Thoracic aorta (tissue), 2 donors: Measurements from ENCODE around the gene MS4A18. TPM values are rescaled to one million over a fixed set of nuclear protein-coding genes. Genes with fewer than 3 reads are reported as not detected.
"Not testable (repeated sequence)": the region's sequence is repeated elsewhere in the genome, so short reads cannot be mapped to it uniquely, and the experiment has no call there.

ENCODE experiments used
- ATAC-seq: fragments of 150-250 bp; one replicate; pipeline ENCODE4 v1.8.0; 2017; ENCODE audit warnings: low read depth; ENCODE audit not compliant: insufficient number of reproducible peaks, low FRiP score
- DNase-seq: peaks from one replicate; pipeline ENCODE4 v3.0.0-alpha.2; 2020; ENCODE audit warnings: low spot score
- H3K27ac ChIP-seq, 2 donors: fragments of 200-600 bp; sonication (generic); 1 replicate in 1 of 2; 2 replicates in 1 of 2; pipeline ENCODE4 v1.5.1; 2016; ENCODE audit warnings: mild to moderate bottlenecking in 2 of 2, moderate library complexity in 2 of 2
- H3K27me3 ChIP-seq: fragments of 200-600 bp; sonication (generic); replicated peaks from 2 replicates; pipeline ENCODE4 v1.6.0; 2016; ENCODE audit warnings: mild to moderate bottlenecking; ENCODE audit not compliant: insufficient read depth
- H3K36me3 ChIP-seq: fragments of 200-600 bp; sonication (generic); one replicate; pipeline ENCODE4 v1.5.1; 2016
- H3K4me1 ChIP-seq, 2 donors: fragments of 200-600 bp; sonication (generic); 1 replicate in 1 of 2; 2 replicates in 1 of 2; pipeline versions ENCODE4 v1.5.1 to v1.6.0; 2016; ENCODE audit warnings: low read depth in 2 of 2, mild to moderate bottlenecking in 1 of 2; ENCODE audit not compliant: control insufficient read depth in 1 of 2
- H3K4me3 ChIP-seq: fragments of 200-600 bp; sonication (generic); 2 replicates; pipeline ENCODE4 v1.5.1; 2016; ENCODE audit warnings: mild to moderate bottlenecking
- H3K9me3 ChIP-seq: fragments of 200-600 bp; sonication (generic); 2 replicates; pipeline ENCODE4 v1.5.1; 2016
- total RNA-seq, 2 donors: library from RNA; depleted of rRNA; stranded (reverse); fragments of >200 nt; gene quantifications; one replicate each; pipeline versions ENCODE4 v1.1.0 to v1.2.3, GENCODE V29; 2016
- TF ChIP-seq, protein P1 (sequence below): fragments of 200-600 bp; sonication (generic); IDR thresholded peaks from one replicate; pipeline ENCODE4 v1.5.1; 2019; ENCODE audit warnings: antibody characterized with exemption

Gene MS4A18
- total RNA-seq, 2 donors from 2014 or later, result not detected

DNA sequence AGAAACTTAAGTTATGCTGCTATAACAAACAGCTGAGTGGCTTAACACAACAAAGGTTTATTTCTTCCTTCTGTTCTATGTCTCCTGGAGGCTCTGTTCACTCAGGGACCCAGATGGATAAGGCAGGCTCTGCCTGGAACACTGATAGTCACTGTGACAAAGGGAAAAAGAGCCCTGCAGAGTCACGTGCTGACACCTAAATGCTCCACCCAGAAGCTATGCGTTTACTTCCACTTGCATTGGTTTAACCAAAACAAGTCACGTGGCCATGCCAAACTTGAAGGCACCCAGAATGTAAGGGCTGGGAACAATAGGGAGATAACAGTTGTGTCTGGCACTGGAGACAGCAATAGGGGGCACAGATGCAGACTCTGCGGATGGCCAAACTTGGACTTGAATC lies 28.8 kb downstream of the MS4A18 start:
- no peak overlapping the region for H3K27ac ChIP-seq
- no peaks in the 10 kb centered on the region for H3K9me3 ChIP-seq
- H3K27me3 ChIP-seq, result no peaks in the 10 kb centered on the region
- ATAC-seq (no peak), DNase-seq (no peak)
- no peaks in the 10 kb centered on the region for H3K36me3 ChIP-seq
- no peak overlapping the region for H3K4me3 ChIP-seq
- TF ChIP-seq, protein P1, sequence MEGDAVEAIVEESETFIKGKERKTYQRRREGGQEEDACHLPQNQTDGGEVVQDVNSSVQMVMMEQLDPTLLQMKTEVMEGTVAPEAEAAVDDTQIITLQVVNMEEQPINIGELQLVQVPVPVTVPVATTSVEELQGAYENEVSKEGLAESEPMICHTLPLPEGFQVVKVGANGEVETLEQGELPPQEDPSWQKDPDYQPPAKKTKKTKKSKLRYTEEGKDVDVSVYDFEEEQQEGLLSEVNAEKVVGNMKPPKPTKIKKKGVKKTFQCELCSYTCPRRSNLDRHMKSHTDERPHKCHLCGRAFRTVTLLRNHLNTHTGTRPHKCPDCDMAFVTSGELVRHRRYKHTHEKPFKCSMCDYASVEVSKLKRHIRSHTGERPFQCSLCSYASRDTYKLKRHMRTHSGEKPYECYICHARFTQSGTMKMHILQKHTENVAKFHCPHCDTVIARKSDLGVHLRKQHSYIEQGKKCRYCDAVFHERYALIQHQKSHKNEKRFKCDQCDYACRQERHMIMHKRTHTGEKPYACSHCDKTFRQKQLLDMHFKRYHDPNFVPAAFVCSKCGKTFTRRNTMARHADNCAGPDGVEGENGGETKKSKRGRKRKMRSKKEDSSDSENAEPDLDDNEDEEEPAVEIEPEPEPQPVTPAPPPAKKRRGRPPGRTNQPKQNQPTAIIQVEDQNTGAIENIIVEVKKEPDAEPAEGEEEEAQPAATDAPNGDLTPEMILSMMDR, result no peak
- no peaks in the 10 kb centered on the region for H3K4me1 ChIP-seq

DNA sequence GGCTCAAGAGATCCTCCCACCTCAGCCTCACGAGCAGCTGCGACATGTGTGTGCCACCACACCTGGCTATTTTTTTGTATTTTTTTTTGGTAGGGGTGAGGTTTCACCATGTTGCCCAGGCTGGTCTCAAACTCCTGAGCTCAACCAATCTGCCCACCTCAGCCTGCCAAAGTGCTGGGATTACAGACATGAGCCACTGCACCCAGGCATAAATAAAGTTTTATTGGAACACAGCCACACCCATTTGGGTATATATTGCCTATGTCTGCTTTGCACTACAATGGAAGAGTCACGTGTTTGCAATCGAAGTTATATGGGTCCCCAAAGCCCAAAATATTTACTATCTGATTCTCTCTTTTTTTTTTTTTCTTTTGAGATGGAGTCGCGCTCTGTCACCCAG lies 30.4 kb downstream of the MS4A18 start:
- no peaks in the 10 kb centered on the region for H3K27me3 ChIP-seq
- no peak overlapping the region for H3K27ac ChIP-seq
- TF ChIP-seq, protein P1, result no peak
- no peaks in the 10 kb centered on the region for H3K36me3 ChIP-seq
- no peaks in the 10 kb centered on the region for H3K9me3 ChIP-seq
- ATAC-seq, result no peak
- no peaks in the 10 kb centered on the region for H3K4me1 ChIP-seq
- H3K4me3 ChIP-seq, result no peak overlapping the region
- DNase-seq, result no peak

DNA sequence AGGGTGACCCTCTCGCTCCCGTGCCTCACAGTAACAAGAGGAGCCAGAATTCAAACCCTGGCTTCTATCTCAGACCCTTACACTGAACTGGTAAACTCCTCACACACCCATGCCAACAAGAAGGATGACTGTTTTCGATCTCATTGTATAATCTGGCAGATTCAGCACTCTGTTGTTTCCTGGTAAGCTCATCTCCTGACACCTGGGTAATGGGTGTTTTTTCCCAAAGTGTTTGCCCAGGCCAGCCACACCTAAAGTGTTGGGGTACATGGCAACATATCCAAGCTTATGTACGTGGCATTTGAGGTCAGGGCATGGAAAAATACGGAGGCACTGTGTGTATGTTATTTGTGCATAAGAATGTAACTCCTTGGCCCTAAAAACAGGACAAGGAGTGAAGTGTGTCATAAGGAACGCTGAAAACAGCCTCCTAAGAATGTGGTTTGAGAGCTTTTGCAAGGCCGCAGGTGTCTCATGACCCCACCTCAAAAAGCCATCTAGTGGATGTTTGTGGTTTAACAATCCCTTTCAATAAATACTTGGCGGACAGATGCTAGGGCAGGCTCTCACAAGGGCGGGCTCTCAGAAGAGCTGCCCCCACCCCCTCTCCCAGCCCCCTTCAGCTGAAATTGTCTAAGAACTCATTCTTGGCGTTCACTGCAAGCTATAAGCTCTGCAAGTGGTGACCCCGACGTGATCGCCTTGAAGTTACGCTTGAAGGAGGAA lies 31.9 kb downstream of the MS4A18 start, which contains the start of gene MS4A15:
TSS of gene MS4A15 (plus strand) at position 561 of the 726 bp plus-strand sequence. CDS start 6,867 bp downstream, outside the sequence.
- Histone ChIP-seq H3K9me3 (no peaks in the 10 kb centered on the region), H3K36me3 (no peaks in the 10 kb centered on the region), H3K4me1 (no peaks in the 10 kb centered on the region), H3K27ac (no peak within 1 kb of the TSS), H3K4me3 (no peak within 1 kb of the TSS), H3K27me3 (no peaks in the 10 kb centered on the region)
- DNase-seq (no peak), ATAC-seq (no peak)
- TF ChIP-seq, protein P1, result no peak

DNA sequence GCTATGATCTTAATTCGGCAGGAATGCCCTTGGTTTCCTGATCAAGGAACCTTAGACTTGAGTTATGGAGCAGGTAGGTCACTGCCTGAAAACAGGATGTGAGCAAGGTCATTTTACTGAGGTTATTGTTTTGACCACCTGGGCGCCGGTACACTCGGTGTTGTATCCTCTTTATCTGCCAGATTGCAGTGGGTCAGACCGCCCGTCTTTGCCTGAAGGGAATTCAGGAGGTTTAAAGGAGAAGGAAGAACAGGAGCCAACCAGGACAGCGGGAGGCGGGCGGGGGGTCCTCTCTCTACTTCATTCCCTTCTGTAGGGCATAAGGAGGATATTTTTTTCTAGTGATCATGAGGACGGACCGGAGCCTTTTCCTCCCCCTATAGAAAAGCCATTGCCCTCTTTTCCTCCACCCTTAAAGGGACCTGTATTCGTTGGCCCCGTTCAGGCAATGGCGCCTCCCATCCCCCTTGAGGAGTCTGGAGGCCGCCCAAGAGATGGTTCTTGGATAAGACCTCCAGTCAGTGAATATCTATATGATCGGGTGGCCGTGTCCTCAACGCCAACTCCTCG lies 32.8 kb downstream of the MS4A18 start:
- Histone ChIP-seq H3K27me3 (no peaks in the 10 kb centered on the region), H3K27ac (no peak overlapping the region), H3K36me3 (no peaks in the 10 kb centered on the region), H3K9me3 (no peaks in the 10 kb centered on the region), H3K4me3 (no peak overlapping the region), H3K4me1 (no peaks in the 10 kb centered on the region)
- no peak for DNase-seq
- TF ChIP-seq, protein P1, result no peak
- ATAC-seq, result no peak

DNA sequence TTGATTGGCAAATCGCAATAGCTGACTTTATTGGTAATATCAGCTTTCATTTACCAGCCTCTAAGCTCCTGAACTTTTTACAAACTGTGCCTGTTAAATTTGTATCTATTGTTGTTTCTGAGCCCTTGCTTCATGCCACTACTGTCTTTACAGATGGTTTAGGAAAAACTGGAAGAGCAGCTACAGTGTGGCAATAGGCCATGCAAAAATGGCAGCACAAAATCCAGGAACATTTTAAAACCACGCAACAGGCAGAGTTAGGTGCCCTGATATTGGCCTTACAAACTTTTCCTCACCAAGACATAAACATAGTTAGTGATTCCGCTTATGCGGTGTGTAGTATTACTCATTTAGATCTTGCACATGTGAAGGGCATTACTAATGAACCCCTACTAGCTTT lies 34.2 kb downstream of the MS4A18 start:
- H3K27ac ChIP-seq, H3K27me3 ChIP-seq, H3K36me3 ChIP-seq, ATAC-seq, H3K4me3 ChIP-seq, DNase-seq, H3K9me3 ChIP-seq, H3K4me1 ChIP-seq: not testable (repeated sequence)

DNA sequence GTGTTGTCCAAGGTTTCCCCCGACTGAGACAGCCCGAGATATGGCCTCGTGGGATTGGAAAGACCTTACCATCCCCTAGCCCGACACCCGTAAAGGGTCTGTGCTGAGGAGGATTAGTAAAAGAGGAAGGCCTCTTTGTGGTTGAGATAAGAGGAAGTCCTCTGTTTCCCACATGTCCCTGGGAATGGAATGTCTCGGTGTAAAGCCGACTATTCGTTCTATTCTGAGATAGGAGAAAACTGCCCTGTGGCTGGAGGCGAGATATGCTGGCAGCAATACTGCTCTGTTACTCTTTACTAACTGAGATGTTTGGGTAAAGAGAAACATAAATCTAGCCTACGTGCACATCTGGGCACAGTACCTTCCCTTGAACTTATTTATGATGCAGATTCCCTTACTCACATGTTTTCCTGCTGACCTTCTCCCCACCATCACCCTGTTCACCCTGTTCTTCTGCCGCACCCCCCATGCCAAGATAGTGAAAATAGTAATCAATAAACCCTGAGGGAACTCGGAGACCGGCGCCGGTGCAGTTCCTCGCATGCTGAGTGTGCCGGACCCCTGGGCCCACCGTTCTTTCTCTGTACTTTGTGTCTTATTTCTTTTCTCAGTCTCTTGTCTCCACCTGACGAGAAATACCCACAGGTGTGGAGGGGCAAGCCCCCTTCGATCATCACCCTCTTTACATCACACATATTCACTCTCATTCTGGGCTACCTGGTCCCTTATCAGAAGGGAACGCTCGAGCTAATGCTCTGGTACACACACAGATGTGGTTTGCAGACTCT lies 35.1 kb downstream of the MS4A18 start:
- not testable (repeated sequence) for H3K9me3 ChIP-seq, H3K4me3 ChIP-seq, DNase-seq, H3K36me3 ChIP-seq, H3K4me1 ChIP-seq, H3K27ac ChIP-seq, H3K27me3 ChIP-seq, ATAC-seq
